AG09309 (cell line): Measurements from ENCODE around the gene USP22.
A peak's percentile ranks its signal among the peaks of the same experiment; 100 is the strongest.
"Not testable (repeated sequence)": the region's sequence is repeated elsewhere in the genome, so short reads cannot be mapped to it uniquely, and the experiment has no call there.

Source experiments
- DNase-seq: peaks from one replicate; pipeline ENCODE4 v3.0.0-alpha.2; 2010; ENCODE audit warnings: low read depth
- H3K4me3 ChIP-seq: 2 replicates; pipeline ENCODE4 v1.5.1; 2011; ENCODE audit warnings: mild to moderate bottlenecking, low read depth, low read length, moderate library complexity; ENCODE audit not compliant: control insufficient read depth
- TF ChIP-seq, protein P1 (sequence below): IDR thresholded peaks from 2 replicates; pipeline ENCODE4 v1.5.1; 2011; ENCODE audit warnings: mild to moderate bottlenecking, low read depth, low read length, inconsistent platforms; ENCODE audit not compliant: insufficient read depth, control insufficient read depth; ENCODE audit errors: missing control alignments

USP22 gene

DNA sequence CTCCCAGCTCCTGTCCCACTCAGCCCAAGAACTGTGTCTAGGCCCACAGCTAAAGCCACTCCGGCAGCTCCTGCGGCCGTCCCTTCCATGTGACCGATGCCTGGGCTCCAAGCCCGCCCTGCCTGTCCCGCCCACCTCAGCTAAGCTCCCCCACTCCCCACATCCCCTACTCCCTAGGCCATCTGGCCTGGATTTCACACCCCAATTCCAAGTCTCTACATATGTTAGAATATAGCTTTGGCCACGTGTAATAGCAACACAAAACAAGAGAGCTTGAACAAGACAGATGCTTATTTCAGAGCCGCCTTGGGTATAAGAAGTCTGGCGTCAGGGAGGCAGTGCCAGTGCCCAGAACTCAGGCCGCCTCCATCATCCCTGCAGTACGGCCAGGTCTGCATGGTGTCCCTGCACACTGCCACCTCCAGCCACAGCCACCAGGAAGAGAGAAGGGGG is 30.0 kb upstream of the USP22 start:
- TF ChIP-seq, protein P1, sequence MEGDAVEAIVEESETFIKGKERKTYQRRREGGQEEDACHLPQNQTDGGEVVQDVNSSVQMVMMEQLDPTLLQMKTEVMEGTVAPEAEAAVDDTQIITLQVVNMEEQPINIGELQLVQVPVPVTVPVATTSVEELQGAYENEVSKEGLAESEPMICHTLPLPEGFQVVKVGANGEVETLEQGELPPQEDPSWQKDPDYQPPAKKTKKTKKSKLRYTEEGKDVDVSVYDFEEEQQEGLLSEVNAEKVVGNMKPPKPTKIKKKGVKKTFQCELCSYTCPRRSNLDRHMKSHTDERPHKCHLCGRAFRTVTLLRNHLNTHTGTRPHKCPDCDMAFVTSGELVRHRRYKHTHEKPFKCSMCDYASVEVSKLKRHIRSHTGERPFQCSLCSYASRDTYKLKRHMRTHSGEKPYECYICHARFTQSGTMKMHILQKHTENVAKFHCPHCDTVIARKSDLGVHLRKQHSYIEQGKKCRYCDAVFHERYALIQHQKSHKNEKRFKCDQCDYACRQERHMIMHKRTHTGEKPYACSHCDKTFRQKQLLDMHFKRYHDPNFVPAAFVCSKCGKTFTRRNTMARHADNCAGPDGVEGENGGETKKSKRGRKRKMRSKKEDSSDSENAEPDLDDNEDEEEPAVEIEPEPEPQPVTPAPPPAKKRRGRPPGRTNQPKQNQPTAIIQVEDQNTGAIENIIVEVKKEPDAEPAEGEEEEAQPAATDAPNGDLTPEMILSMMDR = no peak
- DNase-seq = no peak
- H3K4me3 ChIP-seq = no peak overlapping the region

DNA sequence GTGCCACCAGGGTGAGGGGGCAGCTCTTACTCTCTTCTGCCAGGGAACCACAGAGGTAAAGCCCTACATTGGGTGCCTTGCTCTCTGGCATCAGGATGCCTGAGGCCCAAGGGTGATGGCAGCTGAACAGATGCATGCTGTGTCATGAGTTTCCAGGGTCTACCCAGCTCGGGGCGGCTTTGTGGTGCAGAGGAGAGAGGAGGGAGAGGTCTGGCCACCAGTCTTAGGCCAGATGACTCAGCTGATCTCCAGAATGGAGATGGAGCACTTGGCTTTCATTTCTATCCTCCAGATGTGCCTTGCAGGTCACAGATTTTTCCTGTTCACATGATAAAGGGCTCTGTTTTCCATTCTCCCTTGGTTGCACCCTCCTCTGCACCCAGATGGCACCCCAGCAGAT is 23.6 kb upstream of the USP22 start:
- DNase-seq = no peak
- TF ChIP-seq, protein P1 = no peak
- H3K4me3 ChIP-seq = no peak overlapping the region

DNA sequence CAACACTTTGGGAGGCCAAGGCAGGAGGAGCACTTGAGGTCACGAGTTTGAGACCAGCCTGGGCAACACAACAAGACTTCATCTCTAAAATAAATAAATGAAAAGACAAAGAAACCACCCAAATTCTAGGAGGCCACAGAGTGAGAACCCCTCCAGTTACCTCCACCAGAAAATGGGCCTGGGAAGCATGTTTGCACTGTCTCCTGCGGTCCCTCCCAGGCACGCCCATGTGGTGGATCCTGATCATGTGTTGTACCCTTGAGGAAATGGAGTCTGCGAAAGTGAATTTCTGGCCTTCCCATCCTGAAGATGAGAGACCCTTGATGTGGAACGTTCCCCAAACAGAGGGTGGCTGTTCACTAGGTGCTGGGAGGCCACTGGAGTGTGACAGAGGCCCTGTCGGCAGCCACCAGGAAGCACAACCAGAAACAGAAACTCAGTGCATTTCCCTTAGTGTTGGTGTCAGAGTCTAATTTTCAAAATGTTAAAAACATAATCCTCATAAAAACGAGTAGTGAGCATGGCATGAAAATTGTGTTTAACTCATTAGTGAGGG is 19.2 kb upstream of the USP22 start:
- DNase-seq = no peak
- H3K4me3 ChIP-seq = no peak overlapping the region
- TF ChIP-seq, protein P1 = no peak

DNA sequence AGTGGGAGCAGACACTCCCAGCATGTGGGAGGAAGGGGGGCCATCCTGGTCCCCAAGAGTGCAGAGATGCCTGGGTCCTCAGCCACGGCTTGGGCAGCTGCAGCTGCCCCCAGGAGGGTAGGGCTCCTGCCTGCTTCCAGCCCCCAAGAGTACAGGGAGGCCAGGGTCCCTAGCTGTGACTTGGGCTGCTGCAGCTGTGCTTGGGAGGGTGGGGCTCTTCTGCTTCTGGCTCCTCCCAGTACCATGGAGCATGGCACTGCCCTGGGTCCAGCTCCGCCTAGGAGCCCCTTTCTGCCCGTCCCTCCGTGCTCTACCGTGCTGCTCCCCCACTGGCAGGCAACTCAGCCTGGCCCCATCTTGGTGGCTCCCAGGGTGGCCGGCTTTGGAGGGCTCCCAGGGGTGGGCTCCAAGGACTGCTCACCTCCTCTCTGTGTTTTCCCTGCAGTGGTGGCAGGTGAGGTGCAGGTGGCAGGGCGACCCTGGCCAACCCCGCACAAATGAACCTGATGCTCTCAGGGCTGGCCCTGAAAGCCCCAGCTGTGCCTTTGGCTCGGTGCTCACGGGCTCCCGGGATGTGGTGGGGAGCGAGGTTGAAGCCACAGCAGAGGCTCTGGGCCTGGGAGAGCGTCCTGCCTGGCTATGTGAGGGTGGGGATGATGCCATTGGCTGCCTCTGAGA is 18.5 kb upstream of the USP22 start:
- H3K4me3 ChIP-seq = no peak overlapping the region
- TF ChIP-seq, protein P1 = no peak
- DNase-seq = no peak

DNA sequence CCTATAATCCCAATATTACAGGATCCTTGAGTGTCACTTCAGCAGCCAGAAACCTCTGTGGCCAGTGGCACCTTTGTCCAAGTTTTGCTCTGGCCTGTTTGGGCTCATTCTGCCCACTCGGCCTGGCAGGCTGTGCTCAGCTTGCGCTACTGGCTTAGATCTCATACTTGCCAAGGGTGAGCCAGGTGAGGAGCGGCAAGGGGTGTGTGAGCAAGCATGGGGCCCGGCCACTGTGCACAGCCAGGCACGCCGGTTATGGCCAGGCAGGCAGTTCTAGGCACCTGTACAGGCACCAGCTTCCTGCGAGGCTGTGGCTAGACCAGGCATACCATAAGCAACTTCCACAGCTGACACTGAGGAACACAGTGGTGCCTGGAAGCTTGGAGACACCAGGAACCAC is 16.9 kb upstream of the USP22 start:
- no peak for DNase-seq
- H3K4me3 ChIP-seq = no peak overlapping the region
- TF ChIP-seq, protein P1 = no peak

DNA sequence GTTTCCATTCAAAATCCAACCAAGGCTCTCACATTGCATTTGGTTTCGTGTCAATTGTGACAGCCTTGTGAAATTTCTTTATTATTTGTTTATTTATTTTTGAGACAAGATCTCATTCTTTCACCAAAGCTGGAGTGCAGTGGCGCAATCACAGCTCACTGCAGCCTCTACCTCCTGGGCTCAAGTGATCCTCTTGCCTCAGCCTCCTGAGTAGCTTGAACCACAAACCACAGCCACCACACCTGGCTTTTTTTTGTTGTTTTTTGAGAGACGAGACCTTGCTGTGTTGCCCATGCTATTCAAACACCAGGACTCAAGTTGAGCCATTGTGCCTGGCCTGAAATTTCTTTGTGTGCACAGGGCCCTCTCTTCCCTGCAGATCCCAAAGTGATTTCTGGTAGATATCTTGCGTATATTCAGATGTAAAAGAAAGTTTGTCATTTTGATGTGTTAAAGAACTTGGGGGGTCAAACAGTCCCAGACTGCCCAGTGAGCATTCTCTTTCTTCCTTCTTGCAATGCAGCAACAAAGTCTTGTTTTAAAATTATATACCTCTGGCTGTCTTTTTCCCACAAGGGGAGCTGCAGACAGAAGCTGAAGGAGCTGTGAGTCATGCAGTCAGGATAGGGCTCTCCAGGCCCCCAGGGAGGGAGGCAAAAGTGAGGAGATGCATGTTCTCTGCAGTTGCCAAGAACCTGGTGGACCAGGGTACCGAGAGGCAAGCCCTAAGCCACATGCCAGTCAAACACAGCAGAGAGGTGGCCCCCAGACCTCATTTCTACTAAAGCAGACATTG is 15.5 kb upstream of the USP22 start:
- TF ChIP-seq, protein P1 = peak; percentile 33
- no peak for DNase-seq
- no peak overlapping the region for H3K4me3 ChIP-seq

DNA sequence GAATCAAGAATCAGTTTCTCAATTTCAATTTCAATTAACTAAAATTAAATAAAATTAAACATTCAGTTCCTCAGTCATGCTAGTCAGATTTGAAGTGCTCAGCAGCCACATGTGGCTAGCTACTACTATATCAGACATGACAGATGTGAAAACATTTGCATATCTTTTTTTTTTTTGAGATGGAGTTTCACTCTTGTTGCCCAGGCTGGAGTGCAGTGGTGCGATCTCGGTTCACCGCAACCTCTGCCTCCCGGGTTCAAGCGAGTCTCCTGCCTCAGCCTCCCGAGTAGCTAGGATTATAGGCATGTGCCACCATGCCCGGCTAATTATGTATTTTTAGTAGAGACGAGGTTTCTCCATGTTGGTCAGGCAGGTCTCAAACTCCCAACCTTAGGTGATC is 10.2 kb upstream of the USP22 start:
- DNase-seq, H3K4me3 ChIP-seq: not testable (repeated sequence)
